ENCODE results near the gene TMPRSS3.
"Not testable (repeated sequence)": the region's sequence is repeated elsewhere in the genome, so short reads cannot be mapped to it uniquely, and the experiment has no call there.

Gene TMPRSS3

DNA sequence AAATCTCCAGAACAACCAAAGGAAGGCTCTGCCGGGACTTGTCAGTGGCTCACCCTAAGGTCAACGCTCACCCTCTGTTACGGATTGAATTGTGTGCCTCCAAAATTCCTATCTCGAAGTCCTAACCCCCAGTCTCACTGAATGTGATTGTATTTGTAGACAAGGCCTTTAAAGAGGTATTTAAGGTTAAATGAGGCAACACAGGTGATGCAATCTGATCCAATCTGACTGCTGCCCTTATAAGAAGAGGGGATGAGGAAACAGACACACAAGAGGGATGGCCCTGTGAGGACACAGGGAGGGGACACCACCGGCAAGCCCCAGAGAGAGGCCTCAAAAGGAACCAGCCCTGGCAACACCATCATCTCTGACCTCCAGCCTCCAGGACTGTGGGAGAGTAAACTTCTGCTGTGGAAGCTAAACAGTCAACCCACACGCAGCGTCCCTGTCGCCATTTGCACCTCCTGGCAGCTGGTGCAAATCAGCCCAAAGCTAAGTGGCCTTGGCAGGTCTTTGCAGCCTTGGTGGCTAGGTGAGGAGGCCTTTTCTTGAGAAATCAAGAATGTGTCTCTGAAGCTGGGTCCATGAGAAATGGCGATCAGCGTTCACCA lies 32.1 kb upstream of the TMPRSS3 start:
- DNase-seq = no peak

DNA sequence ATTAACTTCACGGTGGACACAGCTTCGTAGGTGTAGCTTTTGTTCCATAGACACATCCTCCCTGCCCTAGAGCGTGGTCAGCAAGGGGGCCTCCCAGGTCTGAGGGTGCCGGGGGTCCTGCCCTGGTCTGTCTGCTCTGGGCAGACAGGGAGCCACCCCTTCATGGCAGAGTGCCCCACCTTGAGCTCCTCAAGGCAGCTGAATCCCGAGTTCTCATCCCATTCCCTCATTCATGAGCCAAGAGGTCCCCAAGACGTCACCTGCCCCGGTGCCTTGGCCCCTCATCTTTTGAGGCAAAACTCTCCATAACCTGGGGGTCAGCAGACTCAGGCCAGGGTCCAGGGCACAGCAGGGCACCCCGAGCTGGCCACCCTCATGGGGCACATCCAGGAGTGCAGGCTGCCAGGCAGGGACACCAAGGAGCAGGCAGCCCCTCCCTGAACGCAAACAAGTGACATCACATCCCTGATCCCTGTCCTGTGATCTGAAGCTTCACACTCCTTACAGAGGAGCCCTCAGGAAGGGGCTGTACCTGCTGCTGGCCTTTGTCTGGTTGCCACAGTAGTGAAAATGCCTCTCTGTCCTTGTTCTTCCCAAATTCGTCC lies 31.1 kb upstream of the TMPRSS3 start:
- DNase-seq = no peak

DNA sequence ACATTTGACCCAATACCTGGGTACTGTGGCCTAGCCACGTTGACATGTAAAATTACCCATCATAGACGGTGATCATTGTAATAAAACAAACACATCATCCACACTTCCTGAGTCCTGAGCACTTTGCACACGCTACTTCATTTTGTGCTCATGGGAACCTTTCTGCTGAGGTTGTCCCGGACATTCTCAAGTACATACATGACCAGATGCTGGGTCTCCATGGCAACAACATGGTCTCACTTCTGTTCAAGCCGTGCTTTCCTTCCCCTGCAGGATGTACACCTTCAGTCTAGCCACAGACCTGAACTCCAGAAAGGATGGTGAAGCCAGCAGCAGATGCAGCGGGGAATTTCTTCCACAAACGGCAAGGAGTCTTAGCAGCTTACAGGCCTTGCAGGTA lies 30.6 kb upstream of the TMPRSS3 start:
- DNase-seq = no peak

DNA sequence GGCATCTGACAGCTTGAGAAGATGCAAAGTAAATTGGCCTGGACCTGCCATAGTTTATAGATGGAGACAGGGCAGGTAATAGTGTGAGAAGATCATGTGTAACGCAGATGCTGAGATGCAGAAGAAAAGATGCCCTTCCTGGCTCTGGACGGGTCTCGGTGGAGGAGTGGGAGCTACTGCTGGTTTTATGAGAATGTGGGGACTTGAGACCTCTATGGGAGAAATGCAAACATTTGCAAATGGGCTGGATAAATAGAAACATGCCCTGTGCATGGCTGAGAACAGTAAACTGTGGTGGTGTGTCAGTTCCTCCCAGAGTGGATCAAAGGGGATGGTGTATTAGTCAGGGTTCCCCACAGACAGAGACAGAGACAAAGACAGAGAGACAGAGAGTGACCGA lies 29.7 kb upstream of the TMPRSS3 start:
- DNase-seq = no peak

DNA sequence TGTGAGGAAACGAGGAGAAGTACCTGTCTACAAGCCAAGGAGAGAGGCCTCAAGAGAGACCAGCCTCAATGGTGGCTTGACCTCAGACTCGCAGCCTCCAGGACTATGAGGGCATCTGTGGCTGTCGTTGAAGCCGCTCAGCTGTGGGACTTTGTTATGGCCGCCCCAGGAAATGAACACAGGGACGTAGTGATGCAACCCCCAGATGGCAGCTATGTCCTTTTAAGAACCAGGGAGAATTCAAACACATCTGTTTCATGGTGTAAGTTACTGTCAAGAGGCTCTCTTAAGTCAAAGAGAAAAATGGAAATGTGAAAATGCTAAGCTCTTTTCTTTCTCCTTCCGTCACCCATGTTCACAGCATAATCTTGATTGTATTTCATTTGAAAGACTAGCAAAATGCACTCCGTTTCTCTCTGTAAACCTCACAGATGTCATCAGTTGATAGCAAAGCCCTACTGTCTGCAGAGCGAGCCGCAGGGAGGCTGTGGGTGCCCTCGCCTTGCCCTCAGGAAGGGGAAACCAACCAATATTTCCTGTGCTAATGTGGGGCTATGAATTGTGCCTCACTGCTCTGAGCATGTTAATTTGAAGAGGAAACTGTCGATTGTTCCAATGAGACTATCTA lies 29.2 kb upstream of the TMPRSS3 start:
- peak; percentile 75 for DNase-seq

DNA sequence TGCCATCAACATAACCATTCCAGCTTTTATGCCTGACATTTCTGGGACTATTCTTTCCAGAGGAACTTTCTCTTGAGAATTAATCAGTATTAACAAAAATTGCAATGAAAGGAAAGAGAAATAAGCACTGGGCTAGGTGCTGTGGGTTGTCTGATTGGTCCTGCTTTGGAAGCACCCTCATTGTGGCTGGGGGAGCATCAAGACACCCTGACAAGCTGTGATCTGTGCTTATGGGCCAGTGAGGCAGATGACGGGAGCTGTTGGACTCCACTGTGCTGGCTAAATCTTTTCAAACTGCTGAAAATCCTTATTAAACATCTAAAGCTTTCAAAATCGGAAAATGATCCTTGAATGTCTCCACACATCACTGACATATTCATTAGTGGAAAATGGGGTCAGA lies 27.8 kb upstream of the TMPRSS3 start:
- DNase-seq = no peak

DNA sequence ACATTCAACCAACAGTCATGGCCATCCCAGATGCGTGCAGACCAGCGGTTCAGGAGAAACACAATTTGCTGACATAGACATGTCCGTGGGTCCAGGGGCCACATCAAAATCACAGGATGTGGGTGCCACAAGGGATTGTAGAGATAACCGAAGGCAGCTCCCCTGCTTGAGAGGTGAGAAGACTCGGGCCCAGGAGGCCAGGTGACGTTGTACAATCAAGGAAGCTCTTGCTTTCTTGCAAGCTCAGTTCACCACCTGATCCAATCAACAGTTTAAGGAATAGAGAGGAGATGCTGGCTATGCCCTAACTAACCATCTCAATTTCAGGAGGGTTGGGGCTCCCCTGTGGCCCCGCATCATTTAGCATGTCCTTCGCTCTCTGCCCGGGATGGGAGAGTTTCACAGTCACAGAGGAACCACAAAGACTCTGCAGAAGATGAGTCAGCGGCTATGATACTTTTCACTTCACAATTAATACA lies 27.4 kb upstream of the TMPRSS3 start:
- DNase-seq = peak; percentile 37

DNA sequence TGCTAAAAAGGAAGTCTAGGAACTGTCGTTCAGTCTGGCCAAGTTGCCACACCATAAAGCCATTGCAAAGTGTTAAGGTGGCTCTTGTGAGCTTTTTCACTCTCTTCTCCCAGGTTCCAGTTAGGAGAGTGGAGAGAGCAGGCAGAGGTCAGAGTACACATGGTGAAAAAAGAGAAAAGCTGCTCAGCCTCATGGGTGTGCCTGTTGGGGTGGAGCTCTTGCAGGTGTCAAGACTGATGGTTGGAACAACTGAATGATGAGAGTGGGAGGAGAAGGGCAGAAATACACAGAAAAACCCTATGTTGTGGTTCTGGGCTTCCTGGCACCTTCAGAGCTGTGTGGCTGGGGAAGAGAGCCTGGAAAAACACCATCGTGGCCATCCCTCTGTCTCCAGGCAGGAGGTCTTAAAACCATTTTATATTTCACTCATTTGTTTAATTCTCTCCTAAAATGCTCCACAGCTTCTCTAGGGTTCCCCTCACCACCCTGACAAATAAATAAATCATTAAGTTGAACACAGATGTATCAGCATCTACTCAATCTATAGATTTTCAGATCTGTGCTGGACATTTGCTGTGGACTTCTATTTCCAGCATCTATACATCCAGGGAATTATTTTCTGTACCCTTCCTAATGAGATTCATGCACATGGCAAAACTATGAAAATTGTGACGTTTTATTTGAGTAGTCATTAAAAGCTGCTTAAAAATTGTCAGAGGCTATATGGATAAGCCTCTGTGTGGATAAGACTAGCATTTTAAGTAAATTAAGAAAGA lies 25.4 kb upstream of the TMPRSS3 start:
- no peak for DNase-seq

DNA sequence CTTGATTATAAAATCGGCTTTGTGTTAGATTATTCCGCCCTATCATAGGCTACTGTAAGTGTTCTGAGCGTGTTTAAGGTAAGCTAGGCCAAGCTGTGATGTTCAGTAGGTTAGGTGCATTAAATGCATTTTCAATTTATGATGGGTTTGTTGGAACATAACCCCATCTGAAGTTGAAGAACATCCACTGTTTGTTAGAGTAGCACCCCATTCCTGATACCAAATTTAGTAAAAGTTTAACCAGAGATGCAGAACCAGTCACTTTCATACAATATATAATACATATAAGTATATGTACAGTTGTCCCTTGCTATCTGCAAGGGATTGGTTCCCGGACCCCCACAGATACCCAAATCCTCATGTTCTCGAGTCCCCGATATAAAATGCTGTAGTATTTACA lies 24.0 kb upstream of the TMPRSS3 start:
- DNase-seq = no peak

DNA sequence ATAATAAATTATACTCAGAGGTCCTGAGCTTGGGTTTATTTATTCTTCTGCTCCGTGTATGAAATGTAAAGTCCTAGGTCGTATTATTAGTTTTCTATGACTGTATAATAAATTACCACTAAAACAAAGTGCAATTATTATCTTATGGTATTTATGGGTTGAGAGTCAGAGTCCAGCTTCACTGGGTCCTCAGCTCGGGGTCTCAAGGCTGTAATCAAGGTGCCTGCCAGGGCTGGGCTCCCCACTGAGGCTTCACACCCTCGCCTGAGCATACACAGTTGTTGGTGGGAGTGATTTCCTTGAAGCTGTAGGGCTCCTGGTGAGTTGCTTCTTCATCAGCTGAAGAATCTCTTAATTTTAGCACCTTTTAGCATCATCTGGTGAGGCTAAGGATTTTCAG lies 23.0 kb upstream of the TMPRSS3 start:
- no peak for DNase-seq

DNA sequence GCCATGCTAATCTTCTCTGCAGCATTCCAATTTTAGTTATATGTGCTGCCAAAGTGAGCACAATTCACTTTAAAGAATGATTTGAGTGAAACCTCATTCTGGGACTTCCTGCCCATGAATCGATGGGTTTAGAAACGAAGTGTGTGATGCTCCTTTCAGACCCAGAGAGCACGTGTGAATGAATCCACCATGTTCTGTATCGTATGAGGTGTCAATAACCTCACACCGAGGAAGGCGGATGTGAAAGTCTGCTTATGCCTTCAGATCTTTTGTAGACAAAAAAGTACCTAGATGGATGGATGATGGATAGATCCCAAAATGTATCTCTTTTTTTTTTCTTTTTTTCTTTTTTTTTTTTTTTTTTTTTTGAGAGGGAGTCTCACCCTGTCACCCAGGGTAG lies 21.7 kb upstream of the TMPRSS3 start:
- peak; percentile 24 for DNase-seq

DNA sequence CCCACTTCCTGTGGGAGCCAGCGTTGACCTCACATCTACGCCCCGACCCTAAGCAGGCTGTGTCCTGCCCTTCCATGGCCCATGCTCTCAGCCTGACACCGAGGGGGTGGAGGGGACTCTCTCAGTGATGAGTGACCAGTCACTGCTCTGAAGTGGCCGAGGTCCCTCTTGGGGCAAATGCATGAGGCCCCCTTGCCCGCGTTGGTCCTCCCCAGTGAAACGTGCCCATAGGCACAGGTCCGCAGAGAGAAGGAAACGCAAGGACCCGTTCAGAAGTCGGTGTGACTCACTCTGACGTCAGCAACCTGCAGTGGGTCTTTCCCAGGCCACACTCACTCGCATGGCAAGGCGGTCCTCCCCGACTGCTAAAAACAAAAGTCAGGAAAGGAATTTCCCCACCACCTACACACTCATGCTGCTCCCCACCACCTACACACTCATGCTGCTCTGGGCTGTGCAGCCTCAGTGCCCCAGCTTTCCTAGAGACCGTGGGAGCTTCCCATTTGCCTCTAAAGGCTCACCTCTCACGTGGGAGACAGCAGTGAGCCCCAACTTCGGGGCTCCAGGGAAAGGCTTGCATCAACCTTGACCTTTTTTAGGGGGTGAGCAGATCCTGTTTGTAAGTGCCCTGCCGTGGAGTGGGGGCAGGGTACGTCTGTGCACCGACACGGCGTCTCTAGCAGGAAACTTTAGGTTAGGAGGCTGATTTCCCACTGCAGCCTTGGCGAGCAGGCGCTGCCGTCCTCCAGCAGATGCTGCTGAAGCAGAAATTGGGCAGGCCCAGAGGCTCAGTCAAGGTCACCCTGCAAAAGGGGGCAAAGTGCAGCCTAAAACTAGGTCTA lies 19.3 kb upstream of the TMPRSS3 start:
- peak; percentile 91 for DNase-seq

DNA sequence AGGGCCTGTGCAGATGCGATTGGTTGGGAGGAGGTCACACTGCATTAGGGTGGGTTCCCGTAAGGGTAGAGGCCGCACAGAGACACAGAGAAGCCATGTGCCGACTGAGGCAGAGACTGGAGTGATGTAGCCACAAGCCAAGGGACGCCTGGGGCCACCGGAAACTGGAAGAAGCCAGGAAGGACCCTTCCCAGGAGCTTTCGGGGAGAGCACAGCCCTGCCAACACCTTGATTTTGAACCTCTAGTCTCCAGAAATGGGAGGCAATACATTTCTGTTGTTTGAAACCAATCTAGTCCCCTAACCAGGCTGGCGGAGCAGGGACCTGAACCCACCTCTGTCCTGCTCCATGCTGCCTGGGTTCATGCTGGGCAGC lies 18.7 kb upstream of the TMPRSS3 start:
- no peak for DNase-seq

DNA sequence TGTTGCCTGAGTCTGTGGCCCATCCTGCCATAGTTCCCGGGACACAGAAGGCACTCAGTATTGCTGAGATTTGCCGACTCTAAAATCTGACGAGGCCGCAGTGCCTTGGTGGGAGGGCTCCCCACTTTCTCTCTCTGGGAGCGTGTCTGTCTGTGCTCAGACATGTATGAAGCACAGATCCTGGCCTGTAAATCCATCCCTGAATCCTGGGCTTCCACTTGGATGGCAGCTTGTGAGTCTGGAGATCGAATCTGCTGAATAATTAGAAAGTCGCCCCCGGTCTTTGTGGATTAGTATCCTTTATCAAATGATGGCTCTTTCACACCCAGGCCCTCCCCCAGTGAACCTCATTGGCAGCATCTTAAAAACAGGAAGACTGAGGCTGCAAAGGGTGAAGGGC lies 18.2 kb upstream of the TMPRSS3 start:
- DNase-seq = no peak

DNA sequence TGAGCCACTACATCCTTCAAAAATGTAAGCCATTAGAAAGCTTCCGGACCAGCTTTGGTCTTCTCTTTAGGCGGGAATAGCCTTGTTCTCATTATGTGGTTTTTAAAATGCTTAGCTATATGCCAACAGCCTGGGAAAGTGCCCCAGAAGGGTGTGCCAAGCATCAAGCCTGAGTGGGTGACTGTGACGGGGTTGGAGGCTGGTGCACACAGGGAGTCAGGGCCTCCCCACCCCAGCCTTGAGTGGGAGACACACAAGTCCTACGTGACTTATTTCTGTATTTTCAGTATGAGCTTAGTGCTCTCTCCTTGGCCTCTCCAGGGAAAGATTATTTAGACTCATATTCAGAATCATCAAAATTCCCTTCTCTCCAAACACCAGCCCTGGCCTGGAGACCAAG lies 17.6 kb upstream of the TMPRSS3 start:
- DNase-seq = no peak

DNA sequence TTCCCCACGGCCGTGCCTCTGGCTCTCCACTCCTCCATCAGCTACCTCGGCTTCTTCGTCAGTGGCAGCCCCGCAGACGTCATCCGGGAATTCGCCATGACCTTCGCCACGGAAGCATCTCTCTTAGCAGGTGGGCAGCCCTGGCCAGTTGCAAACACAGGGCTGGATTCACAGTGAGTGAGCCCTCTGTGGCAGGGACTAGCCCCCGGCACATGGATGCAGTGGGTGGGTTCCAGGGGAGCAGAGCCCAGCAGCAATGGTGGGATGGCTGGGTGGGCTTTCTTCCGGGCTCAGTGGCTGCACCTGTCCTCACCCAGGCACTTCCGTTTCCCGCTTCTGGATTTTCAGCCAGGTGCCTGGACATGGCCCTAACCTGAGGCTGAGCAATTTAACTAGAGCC lies 17.2 kb upstream of the TMPRSS3 start:
- no peak for DNase-seq

DNA sequence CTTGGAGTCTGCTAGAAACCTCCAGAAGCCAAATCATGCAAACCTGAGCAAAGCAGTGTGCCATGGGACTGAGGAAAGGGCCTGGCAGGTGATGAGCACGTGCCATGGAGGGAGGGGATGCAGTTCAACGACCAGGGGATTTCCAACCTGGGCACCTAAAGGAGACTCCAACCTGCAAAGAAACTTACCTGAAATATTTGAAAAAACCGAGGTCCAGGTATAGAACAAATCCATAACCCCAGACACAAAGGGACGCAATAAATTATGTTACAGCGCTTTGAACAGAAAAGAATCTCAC lies 16.7 kb upstream of the TMPRSS3 start:
- DNase-seq = no peak

DNA sequence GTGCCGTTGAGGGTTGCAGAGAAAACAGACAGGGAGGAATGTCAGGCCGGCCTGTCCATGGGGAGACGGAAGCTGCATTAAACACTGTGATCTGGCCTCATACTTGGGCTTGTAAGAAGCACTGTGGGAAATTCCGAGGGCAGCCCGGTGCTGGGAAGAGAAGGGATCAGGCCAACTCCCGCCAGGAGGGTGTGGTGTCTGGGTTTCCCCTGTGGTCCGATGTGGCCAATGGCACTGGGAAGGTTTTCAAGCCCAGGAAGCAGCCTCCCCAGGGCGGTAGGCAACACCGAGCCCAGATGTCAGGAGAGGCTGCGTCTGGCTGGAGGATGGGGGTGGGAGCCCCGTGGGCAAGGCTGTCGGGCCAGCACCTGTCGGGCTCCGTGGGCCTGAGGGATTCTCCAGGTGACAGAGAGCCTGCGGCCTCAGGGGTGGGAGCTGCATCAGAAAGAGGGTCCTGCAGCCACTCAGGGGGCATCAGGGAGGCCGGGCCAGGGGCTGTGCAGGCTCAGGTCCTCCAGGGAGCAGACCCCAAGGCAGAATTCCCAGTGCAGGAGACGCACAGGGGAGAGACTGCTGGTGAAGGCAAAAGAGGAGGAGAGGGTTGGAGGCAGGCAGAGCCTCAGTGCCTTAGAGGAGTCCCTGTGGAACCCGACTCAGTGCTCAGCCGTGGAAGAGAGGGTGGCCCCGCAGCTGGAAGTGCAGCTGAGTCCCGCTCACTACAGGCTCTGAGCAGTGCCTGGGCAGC lies 16.2 kb upstream of the TMPRSS3 start:
- no peak for DNase-seq

DNA sequence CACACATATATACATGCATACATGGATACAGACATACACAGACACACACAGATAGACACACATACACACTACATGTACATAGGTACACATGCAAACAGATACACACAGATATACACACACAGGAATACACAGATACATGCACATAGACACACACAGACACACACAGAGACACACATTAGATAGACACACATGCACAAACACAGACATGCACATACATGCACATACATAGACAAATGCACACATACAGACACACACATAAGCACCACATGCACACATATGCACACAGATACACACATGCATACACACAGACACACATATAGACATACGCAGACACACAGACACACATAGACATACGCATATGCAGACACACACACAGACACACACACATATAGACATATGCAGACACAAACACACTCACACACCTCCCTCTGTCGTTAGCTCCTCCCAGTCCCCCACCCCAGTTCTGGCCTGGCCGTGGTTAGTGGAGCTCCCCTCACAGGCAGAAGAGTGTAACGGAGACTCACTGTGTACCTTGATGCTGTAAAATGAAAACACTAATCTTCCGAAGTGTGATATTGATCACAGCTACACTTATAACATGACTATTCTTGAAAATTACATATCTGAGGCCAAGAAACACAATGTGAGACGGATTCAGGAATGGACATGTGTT lies 15.5 kb upstream of the TMPRSS3 start:
- DNase-seq = no peak

DNA sequence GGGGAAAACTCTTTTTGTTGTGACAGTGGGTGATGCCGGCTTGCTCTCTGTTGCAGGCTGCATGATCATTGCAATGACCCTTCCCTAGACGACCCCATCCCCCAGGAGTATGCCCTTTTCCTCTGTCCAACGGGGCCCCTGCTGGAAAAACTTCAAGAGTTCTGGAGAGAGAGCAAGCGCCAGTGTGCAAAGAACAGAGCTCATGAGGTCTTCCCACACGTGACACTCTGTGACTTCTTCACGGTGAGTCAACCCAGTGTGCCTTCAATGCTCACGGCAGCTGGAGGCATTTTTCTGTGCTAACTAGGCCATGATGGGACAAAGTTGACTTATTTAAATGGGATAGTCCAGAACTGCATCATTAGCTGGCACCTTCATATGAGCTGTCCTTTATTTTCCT lies 13.5 kb upstream of the TMPRSS3 start:
- DNase-seq = no peak

DNA sequence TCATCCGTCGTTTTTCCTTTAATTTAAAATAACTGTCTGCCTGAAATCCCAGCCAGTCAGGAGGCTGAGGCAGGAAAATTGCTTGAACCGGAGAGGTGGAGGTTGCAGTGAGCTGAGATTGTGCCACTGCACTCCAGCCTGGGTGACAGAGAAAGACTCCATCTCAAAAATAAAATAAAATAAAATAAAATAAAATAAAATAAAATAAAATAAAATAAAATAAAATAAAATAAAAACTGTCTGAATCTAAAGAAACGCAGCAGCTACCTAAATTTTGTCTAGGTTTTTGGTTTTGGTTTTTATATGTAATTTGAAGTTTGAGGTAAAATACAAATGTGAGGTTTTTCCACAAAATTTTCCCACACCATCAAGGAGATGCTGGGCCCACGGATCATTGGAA lies 12.9 kb upstream of the TMPRSS3 start:
- not testable (repeated sequence) for DNase-seq

DNA sequence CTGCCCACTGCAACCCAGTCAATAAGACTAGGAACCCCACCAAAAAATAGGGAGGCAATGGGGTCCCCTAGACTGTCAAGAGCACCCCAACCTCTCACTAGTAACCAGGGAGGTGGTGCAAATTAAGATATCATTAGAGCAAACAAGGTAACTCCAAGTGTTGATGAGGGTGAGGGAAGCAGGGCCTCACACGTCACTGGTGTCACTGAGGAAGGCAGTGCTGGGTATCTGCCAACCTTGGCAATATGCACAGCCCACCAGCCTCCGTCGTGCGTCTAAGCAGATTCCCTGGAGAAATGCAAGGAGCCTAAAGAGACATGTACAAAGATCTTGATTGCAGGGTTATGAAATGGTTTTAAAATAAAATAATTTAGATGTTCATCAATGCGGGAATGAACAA lies 11.6 kb upstream of the TMPRSS3 start:
- DNase-seq = no peak

All from effector CD4-positive, alpha-beta T cell (primary cell).